Measurements from ENCODE around the gene CBX1.

CBX1 gene

DNA sequence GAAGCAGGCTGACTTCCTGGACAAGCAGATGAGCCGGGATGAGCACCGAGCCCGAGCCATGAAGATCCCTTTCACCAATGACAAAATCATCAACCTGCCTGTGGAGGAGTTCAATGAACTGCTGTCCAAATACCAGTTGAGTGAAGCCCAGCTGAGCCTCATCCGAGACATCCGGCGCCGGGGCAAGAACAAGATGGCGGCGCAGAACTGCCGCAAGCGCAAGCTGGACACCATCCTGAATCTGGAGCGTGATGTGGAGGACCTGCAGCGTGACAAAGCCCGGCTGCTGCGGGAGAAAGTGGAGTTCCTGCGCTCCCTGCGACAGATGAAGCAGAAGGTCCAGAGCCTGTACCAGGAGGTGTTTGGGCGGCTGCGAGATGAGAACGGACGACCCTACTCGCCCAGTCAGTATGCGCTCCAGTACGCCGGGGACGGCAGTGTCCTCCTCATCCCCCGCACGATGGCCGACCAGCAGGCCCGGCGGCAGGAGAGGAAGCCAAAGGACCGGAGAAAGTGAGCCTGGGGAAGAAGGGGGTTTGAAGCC lies 42.1 kb downstream of the CBX1 start:
- Histone ChIP-seq H3K4me2 (ENCODE audit: low read length, poor library complexity, severe bottlenecking) (no peak overlapping the region), H3K4ac (ENCODE audit: low read depth in 1 of 2, low read length in 2 of 2) (no peak overlapping the region), H3K18ac (ENCODE audit: low read depth in 1 of 2, low read length in 2 of 2) (no peak overlapping the region), H3K4me3 (ENCODE audit: insufficient read depth in 1 of 2, low read depth in 1 of 2, low read length in 2 of 2) (no peak overlapping the region), H4K91ac (ENCODE audit: low read length) (no peak overlapping the region), H4K8ac (ENCODE audit: low read length) (no peak overlapping the region), H3K27me3 (ENCODE audit: control insufficient read depth in 1 of 2, insufficient read depth in 1 of 2, low read length in 2 of 2) (no peaks in the 10 kb centered on the region), H2AFZ (ENCODE audit: low read depth, low read length) (no peak overlapping the region), H3K14ac (ENCODE audit: low read length in 2 of 2) (no peak overlapping the region), H2BK120ac (ENCODE audit: low read depth, low read length) (no peak overlapping the region), H2BK15ac (ENCODE audit: low read depth, poor library complexity, severe bottlenecking) (no peak overlapping the region), H3K9me3 (ENCODE audit: control insufficient read depth, low read length) (no peaks in the 10 kb centered on the region), H3K23ac (ENCODE audit: low read length in 2 of 2) (no peak overlapping the region), H3K27ac (ENCODE audit: low read length, poor library complexity, severe bottlenecking) (no peak overlapping the region), H2AK5ac (ENCODE audit: low read length, severe bottlenecking) (no peak overlapping the region), H2BK5ac (ENCODE audit: low read depth, low read length, poor library complexity, severe bottlenecking) (no peak overlapping the region), H3K79me1 (replicated peaks; ENCODE audit: low read length, poor library complexity, severe bottlenecking) (peaks cover 44% of the 10 kb centered on the region), H3K9ac (ENCODE audit: low read length) (no peak overlapping the region), H3K36me3 (ENCODE audit: control insufficient read depth in 1 of 2, insufficient read depth in 2 of 2, low read depth in 1 of 2, low read length in 2 of 2) (peaks cover 66 to 82% of the 10 kb centered on the region in 2 experiments), H3K4me1 (ENCODE audit: control insufficient read depth, insufficient read depth, low read depth, low read length) (peaks cover 23% of the 10 kb centered on the region), H2BK12ac (ENCODE audit: low read length in 2 of 2) (no peak overlapping the region)
- WGBS, result 97% methylated on average over 32 of the region's 32 CpGs
- DNase-seq, result no peak

- H3K4me3 ChIP-seq (ENCODE audit: insufficient read depth in 1 of 2, low read depth in 1 of 2, low read length in 2 of 2), result no peak overlapping the region
- H3K4me1 ChIP-seq (ENCODE audit: control insufficient read depth, insufficient read depth, low read depth, low read length), result peaks cover 27% of the 10 kb centered on the region
- H3K27me3 ChIP-seq (ENCODE audit: control insufficient read depth in 1 of 2, insufficient read depth in 1 of 2, low read length in 2 of 2), result no peaks in the 10 kb centered on the region
- no peak overlapping the region for H2BK12ac ChIP-seq (ENCODE audit: low read length in 2 of 2)
- no peak overlapping the region for H2AFZ ChIP-seq (ENCODE audit: low read depth, low read length)
- H3K14ac ChIP-seq (ENCODE audit: low read length in 2 of 2), result no peak overlapping the region
- no peak overlapping the region for H2BK5ac ChIP-seq (ENCODE audit: low read depth, low read length, poor library complexity, severe bottlenecking)
- no peaks in the 10 kb centered on the region for H3K9me3 ChIP-seq (ENCODE audit: control insufficient read depth, low read length)
- 97% methylated on average over 10 of the region's 11 CpGs for WGBS
- H2BK120ac ChIP-seq (ENCODE audit: low read depth, low read length), result no peak overlapping the region
- no peak overlapping the region for H3K4me2 ChIP-seq (ENCODE audit: low read length, poor library complexity, severe bottlenecking)
- H3K36me3 ChIP-seq (ENCODE audit: control insufficient read depth in 1 of 2, insufficient read depth in 2 of 2, low read depth in 1 of 2, low read length in 2 of 2), result peaks cover 63 to 83% of the 10 kb centered on the region in 2 experiments
- no peak overlapping the region for H2AK5ac ChIP-seq (ENCODE audit: low read length, severe bottlenecking)
- no peak overlapping the region for H4K8ac ChIP-seq (ENCODE audit: low read length)
- H3K4ac ChIP-seq (ENCODE audit: low read depth in 1 of 2, low read length in 2 of 2), result no peak overlapping the region
- no peak overlapping the region for H3K27ac ChIP-seq (ENCODE audit: low read length, poor library complexity, severe bottlenecking)
- peaks cover 42% of the 10 kb centered on the region for H3K79me1 ChIP-seq (replicated peaks; ENCODE audit: low read length, poor library complexity, severe bottlenecking)
- H3K9ac ChIP-seq (ENCODE audit: low read length), result no peak overlapping the region
- H3K23ac ChIP-seq (ENCODE audit: low read length in 2 of 2), result no peak overlapping the region
- H4K91ac ChIP-seq (ENCODE audit: low read length), result no peak overlapping the region
- DNase-seq, result no peak
- H3K18ac ChIP-seq (ENCODE audit: low read depth in 1 of 2, low read length in 2 of 2), result no peak overlapping the region
- H2BK15ac ChIP-seq (ENCODE audit: low read depth, poor library complexity, severe bottlenecking), result no peak overlapping the region
These were observed 42.7 kb downstream of the CBX1 start for GRCh38 chr17:48058393-48059124.

GRCh38 chr17:48057626-48058025 lies 43.7 kb downstream of the CBX1 start:
- DNase-seq, result no peak
- 97% methylated on average over 4 of the region's 4 CpGs for WGBS

GRCh38 chr17:48056879-48057278 lies 44.4 kb downstream of the CBX1 start:
- H2BK12ac ChIP-seq (ENCODE audit: low read length in 2 of 2), result no peak overlapping the region
- peaks cover 44% of the 10 kb centered on the region for H3K4me1 ChIP-seq (ENCODE audit: control insufficient read depth, insufficient read depth, low read depth, low read length)
- H2BK120ac ChIP-seq (ENCODE audit: low read depth, low read length), result peak overlapping the region; percentile 9
- no peaks in the 10 kb centered on the region for H3K27me3 ChIP-seq (ENCODE audit: control insufficient read depth in 1 of 2, insufficient read depth in 1 of 2, low read length in 2 of 2)
- no peak overlapping the region for H4K91ac ChIP-seq (ENCODE audit: low read length)
- no peak overlapping the region for H2BK15ac ChIP-seq (ENCODE audit: low read depth, poor library complexity, severe bottlenecking)
- H3K9me3 ChIP-seq (ENCODE audit: control insufficient read depth, low read length), result no peaks in the 10 kb centered on the region
- no peak overlapping the region for H2AFZ ChIP-seq (ENCODE audit: low read depth, low read length)
- no peak overlapping the region for H3K9ac ChIP-seq (ENCODE audit: low read length)
- H3K23ac ChIP-seq (ENCODE audit: low read length in 2 of 2), result no peak overlapping the region
- 95% methylated on average over 2 of the region's 2 CpGs for WGBS
- H3K4me2 ChIP-seq (ENCODE audit: low read length, poor library complexity, severe bottlenecking), result no peak overlapping the region
- peaks cover 67 to 78% of the 10 kb centered on the region in 2 experiments for H3K36me3 ChIP-seq (ENCODE audit: control insufficient read depth in 1 of 2, insufficient read depth in 2 of 2, low read depth in 1 of 2, low read length in 2 of 2)
- no peak overlapping the region for H3K27ac ChIP-seq (ENCODE audit: low read length, poor library complexity, severe bottlenecking)
- no peak overlapping the region for H2BK5ac ChIP-seq (ENCODE audit: low read depth, low read length, poor library complexity, severe bottlenecking)
- peaks cover 41% of the 10 kb centered on the region for H3K79me1 ChIP-seq (replicated peaks; ENCODE audit: low read length, poor library complexity, severe bottlenecking)
- no peak overlapping the region for H3K4ac ChIP-seq (ENCODE audit: low read depth in 1 of 2, low read length in 2 of 2)
- H4K8ac ChIP-seq (ENCODE audit: low read length), result no peak overlapping the region
- no peak for DNase-seq
- H3K18ac ChIP-seq (ENCODE audit: low read depth in 1 of 2, low read length in 2 of 2), result no peak overlapping the region
- no peak overlapping the region for H2AK5ac ChIP-seq (ENCODE audit: low read length, severe bottlenecking)
- H3K4me3 ChIP-seq (ENCODE audit: insufficient read depth in 1 of 2, low read depth in 1 of 2, low read length in 2 of 2), result no peak overlapping the region
- no peak overlapping the region for H3K14ac ChIP-seq (ENCODE audit: low read length in 2 of 2)

More at GRCh38 chr17:48057626-48058025, 43.7 kb downstream of the CBX1 start:
- Histone ChIP-seq H2AK5ac (ENCODE audit: low read length, severe bottlenecking) (no peak overlapping the region), H3K36me3 (ENCODE audit: control insufficient read depth in 1 of 2, insufficient read depth in 2 of 2, low read depth in 1 of 2, low read length in 2 of 2) (peaks cover 66 to 83% of the 10 kb centered on the region in 2 experiments), H3K27me3 (ENCODE audit: control insufficient read depth in 1 of 2, insufficient read depth in 1 of 2, low read length in 2 of 2) (no peaks in the 10 kb centered on the region), H2BK12ac (ENCODE audit: low read length in 2 of 2) (no peak overlapping the region), H3K4ac (ENCODE audit: low read depth in 1 of 2, low read length in 2 of 2) (no peak overlapping the region), H4K91ac (ENCODE audit: low read length) (no peak overlapping the region), H3K23ac (ENCODE audit: low read length in 2 of 2) (no peak overlapping the region), H2BK120ac (ENCODE audit: low read depth, low read length) (no peak overlapping the region), H2BK15ac (ENCODE audit: low read depth, poor library complexity, severe bottlenecking) (no peak overlapping the region), H3K9me3 (ENCODE audit: control insufficient read depth, low read length) (no peaks in the 10 kb centered on the region), H3K79me1 (replicated peaks; ENCODE audit: low read length, poor library complexity, severe bottlenecking) (peaks cover 42% of the 10 kb centered on the region), H3K4me3 (ENCODE audit: insufficient read depth in 1 of 2, low read depth in 1 of 2, low read length in 2 of 2) (no peak overlapping the region), H4K8ac (ENCODE audit: low read length) (no peak overlapping the region), H3K18ac (ENCODE audit: low read depth in 1 of 2, low read length in 2 of 2) (no peak overlapping the region), H3K9ac (ENCODE audit: low read length) (no peak overlapping the region), H3K4me2 (ENCODE audit: low read length, poor library complexity, severe bottlenecking) (no peak overlapping the region), H2BK5ac (ENCODE audit: low read depth, low read length, poor library complexity, severe bottlenecking) (no peak overlapping the region), H3K27ac (ENCODE audit: low read length, poor library complexity, severe bottlenecking) (no peak overlapping the region), H3K14ac (ENCODE audit: low read length in 2 of 2) (no peak overlapping the region), H3K4me1 (ENCODE audit: control insufficient read depth, insufficient read depth, low read depth, low read length) (peaks cover 36% of the 10 kb centered on the region), H2AFZ (ENCODE audit: low read depth, low read length) (no peak overlapping the region)

Data from mesenchymal stem cell (in vitro differentiated cells and primary cell).